Loucy (cell line): ENCODE results near the gene CDH13.

Source experiments
- H2AFZ ChIP-seq: fragments of 200-600 bp; sonication (generic); 2 replicates; pipeline ENCODE4 v1.6.0; 2016; ENCODE audit warnings: antibody characterized with exemption, mild to moderate bottlenecking, low read length, moderate library complexity
- H3F3A ChIP-seq: fragments of 200-600 bp; 2 replicates; pipeline ENCODE4 v1.6.0; 2016; ENCODE audit warnings: antibody characterized with exemption, low read depth, mild to moderate bottlenecking
- H3K27me3 ChIP-seq: fragments of 200-600 bp; sonication (generic); 2 replicates; pipeline ENCODE4 v1.6.1; 2014; ENCODE audit warnings: low read length, mild to moderate bottlenecking; ENCODE audit not compliant: insufficient read depth, poor library complexity, severe bottlenecking
- H3K36me3 ChIP-seq: fragments of 200-600 bp; sonication (generic); 2 replicates; pipeline ENCODE4 v1.6.1; 2016; ENCODE audit warnings: low read length; ENCODE audit not compliant: insufficient read depth
- H3K4me1 ChIP-seq: fragments of 200-600 bp; sonication (generic); 2 replicates; pipeline ENCODE4 v1.5.1; 2014; ENCODE audit warnings: low read length, mild to moderate bottlenecking; ENCODE audit not compliant: insufficient read depth, poor library complexity, severe bottlenecking
- H3K4me2 ChIP-seq: fragments of 200-600 bp; sonication (generic); 2 replicates; pipeline ENCODE4 v1.6.0; 2014; ENCODE audit warnings: antibody characterized with exemption, low read length, low read depth, mild to moderate bottlenecking; ENCODE audit not compliant: poor library complexity, severe bottlenecking
- H3K4me3 ChIP-seq: fragments of 200-600 bp; sonication (generic); 2 replicates; pipeline ENCODE4 v1.5.1; 2014; ENCODE audit warnings: low read length, mild to moderate bottlenecking, mixed read lengths; ENCODE audit not compliant: poor library complexity, severe bottlenecking
- H3K79me2 ChIP-seq: fragments of 200-600 bp; sonication (generic); 2 replicates; pipeline ENCODE4 v1.6.1; 2014; ENCODE audit warnings: low read length; ENCODE audit not compliant: insufficient read depth
- H3K9ac ChIP-seq: fragments of 200-600 bp; sonication (generic); 2 replicates; pipeline ENCODE4 v1.6.0; 2014; ENCODE audit warnings: mild to moderate bottlenecking, low read depth, low read length, moderate library complexity; ENCODE audit not compliant: poor library complexity, severe bottlenecking
- H3K9me2 ChIP-seq: fragments of 200-600 bp; sonication (generic); replicated peaks from 2 replicates; pipeline ENCODE4 v1.6.1; 2016; ENCODE audit warnings: low read depth, low read length, mixed read lengths
- H3K9me3 ChIP-seq: fragments of 200-600 bp; sonication (generic); 2 replicates; pipeline ENCODE4 v1.6.1; 2014; ENCODE audit warnings: mild to moderate bottlenecking, antibody characterized with exemption, low read length, low read depth; ENCODE audit not compliant: insufficient read depth
- H4K20me1 ChIP-seq: fragments of 200-600 bp; sonication (generic); 2 replicates; pipeline ENCODE4 v1.6.0; 2014; ENCODE audit warnings: antibody characterized with exemption, low read length, mild to moderate bottlenecking; ENCODE audit not compliant: insufficient read depth, poor library complexity, severe bottlenecking
- CTCF ChIP-seq: fragments of 200-600 bp; sonication (generic); conservative IDR thresholded peaks from 2 replicates; pipeline ENCODE4 v1.5.1; 2014; ENCODE audit warnings: mild to moderate bottlenecking, antibody characterized with exemption, low read length
- EZH2phosphoT487 ChIP-seq: fragments of 200-600 bp; IDR thresholded peaks from 2 replicates; pipeline ENCODE4 v1.6.1; 2018; ENCODE audit warnings: antibody characterized with exemption, mild to moderate bottlenecking, moderate library complexity, borderline replicate concordance

Gene CDH13

GRCh38 chr16:83201748-83202147, 575.0 kb downstream of the CDH13 start:
- H2AFZ ChIP-seq = no peak overlapping the region
- H3K4me2 ChIP-seq = no peak overlapping the region
- H3K9ac ChIP-seq = no peak overlapping the region
- H3K9me2 ChIP-seq = no peaks in the 10 kb centered on the region
- no peaks in the 10 kb centered on the region for H3K79me2 ChIP-seq
- H3K4me1 ChIP-seq = no peaks in the 10 kb centered on the region
- H3K4me3 ChIP-seq = no peak overlapping the region
- H3F3A ChIP-seq = no peaks in the 10 kb centered on the region
- no peaks in the 10 kb centered on the region for H3K27me3 ChIP-seq
- H3K36me3 ChIP-seq = no peaks in the 10 kb centered on the region
- no peaks in the 10 kb centered on the region for H3K9me3 ChIP-seq
- TF ChIP-seq CTCF (no peak), EZH2phosphoT487 (no peak)
- H4K20me1 ChIP-seq = no peaks in the 10 kb centered on the region

- Histone ChIP-seq H4K20me1 (no peaks in the 10 kb centered on the region), H2AFZ (no peak overlapping the region), H3K4me3 (no peak overlapping the region), H3K4me1 (no peaks in the 10 kb centered on the region), H3K27me3 (no peaks in the 10 kb centered on the region), H3K4me2 (no peak overlapping the region), H3F3A (no peaks in the 10 kb centered on the region), H3K9me2 (no peaks in the 10 kb centered on the region), H3K9me3 (no peaks in the 10 kb centered on the region), H3K36me3 (no peaks in the 10 kb centered on the region), H3K9ac (no peak overlapping the region), H3K79me2 (no peaks in the 10 kb centered on the region)
- TF ChIP-seq EZH2phosphoT487 = no peak
Measured at GRCh38 chr16:83205896-83206295, 579.1 kb downstream of the CDH13 start.

- Histone ChIP-seq H3K36me3 (no peaks in the 10 kb centered on the region), H3K9me2 (no peaks in the 10 kb centered on the region), H3K4me1 (no peaks in the 10 kb centered on the region), H3K9me3 (no peaks in the 10 kb centered on the region), H3K27me3 (no peaks in the 10 kb centered on the region), H3F3A (no peaks in the 10 kb centered on the region), H4K20me1 (no peaks in the 10 kb centered on the region), H3K4me3 (no peak overlapping the region), H3K9ac (no peak overlapping the region), H2AFZ (no peak overlapping the region), H3K4me2 (no peak overlapping the region), H3K79me2 (no peaks in the 10 kb centered on the region)
- TF ChIP-seq CTCF = no peak
- no peak for TF ChIP-seq EZH2phosphoT487
Measured at GRCh38 chr16:83206426-83206825, 579.7 kb downstream of the CDH13 start.

- no peaks in the 10 kb centered on the region for H3K9me2 ChIP-seq
- H3K36me3 ChIP-seq = no peaks in the 10 kb centered on the region
- no peak overlapping the region for H2AFZ ChIP-seq
- H3K9ac ChIP-seq = no peak overlapping the region
- H3K4me2 ChIP-seq = no peak overlapping the region
- H3F3A ChIP-seq = no peaks in the 10 kb centered on the region
- no peaks in the 10 kb centered on the region for H3K9me3 ChIP-seq
- no peak overlapping the region for H3K4me3 ChIP-seq
- H3K79me2 ChIP-seq = no peaks in the 10 kb centered on the region
- no peaks in the 10 kb centered on the region for H3K4me1 ChIP-seq
- H3K27me3 ChIP-seq = no peaks in the 10 kb centered on the region
- H4K20me1 ChIP-seq = no peaks in the 10 kb centered on the region
- TF ChIP-seq CTCF (no peak), EZH2phosphoT487 (no peak)
Measured at GRCh38 chr16:83211711-83212110, 584.9 kb downstream of the CDH13 start.
